Fibroblast of skin of abdomen (primary cell): Measurements from ENCODE around the gene TNFSF13.

Source experiments
- DNase-seq: peaks from one replicate; pipeline ENCODE4 v3.0.0-alpha.2; 2013

Gene TNFSF13

GRCh38 chr17:7552621-7553051, 5.9 kb upstream of the TNFSF13 start:
- DNase-seq, result no peak

GRCh38 chr17:7553356-7553755, 5.2 kb upstream of the TNFSF13 start:
- DNase-seq, result no peak

DNA sequence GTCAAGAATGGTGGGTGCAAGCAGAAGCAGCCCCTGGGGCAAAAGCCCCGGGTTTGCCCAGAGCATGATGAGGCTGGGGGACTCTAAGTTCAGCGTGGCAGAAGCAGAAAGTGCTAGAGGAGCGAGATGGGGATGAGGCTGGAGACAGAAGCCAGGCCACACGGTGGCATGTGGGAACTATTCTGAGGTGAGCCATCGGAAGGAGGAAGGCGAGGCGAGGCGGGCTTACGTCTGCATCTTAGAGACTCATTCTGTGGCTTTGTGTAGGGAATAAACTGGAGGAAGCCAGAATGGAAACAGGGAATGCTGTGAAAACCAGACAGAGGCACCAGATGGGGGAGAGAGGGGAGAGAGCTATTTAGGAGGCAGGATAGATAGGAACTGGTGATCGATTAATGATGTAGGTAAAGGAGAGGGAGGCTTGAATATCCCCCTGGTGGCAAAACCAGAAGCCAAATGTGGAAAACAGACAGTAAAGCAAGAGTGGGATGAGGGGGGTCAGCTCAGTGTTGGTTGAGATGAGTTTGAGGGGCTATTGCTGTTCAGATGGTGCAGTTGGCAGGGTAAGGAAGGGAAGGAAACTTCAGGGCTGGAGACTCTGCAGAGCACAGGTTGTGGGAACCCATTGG, 3.1 kb upstream of the TNFSF13 start:
- no peak for DNase-seq

- DNase-seq, result no peak
Observed at GRCh38 chr17:7556627-7557026, 1.9 kb upstream of the TNFSF13 start.

DNA sequence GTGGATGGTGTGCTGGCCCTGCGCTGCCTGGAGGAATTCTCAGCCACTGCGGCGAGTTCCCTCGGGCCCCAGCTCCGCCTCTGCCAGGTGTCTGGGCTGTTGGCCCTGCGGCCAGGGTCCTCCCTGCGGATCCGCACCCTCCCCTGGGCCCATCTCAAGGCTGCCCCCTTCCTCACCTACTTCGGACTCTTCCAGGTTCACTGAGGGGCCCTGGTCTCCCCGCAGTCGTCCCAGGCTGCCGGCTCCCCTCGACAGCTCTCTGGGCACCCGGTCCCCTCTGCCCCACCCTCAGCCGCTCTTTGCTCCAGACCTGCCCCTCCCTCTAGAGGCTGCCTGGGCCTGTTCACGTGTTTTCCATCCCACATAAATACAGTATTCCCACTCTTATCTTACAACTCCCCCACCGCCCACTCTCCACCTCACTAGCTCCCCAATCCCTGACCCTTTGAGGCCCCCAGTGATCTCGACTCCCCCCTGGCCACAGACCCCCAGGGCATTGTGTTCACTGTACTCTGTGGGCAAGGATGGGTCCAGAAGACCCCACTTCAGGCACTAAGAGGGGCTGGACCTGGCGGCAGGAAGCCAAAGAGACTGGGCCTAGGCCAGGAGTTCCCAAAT, 1.3 kb upstream of the TNFSF13 start:
- no peak for DNase-seq

- no peak for DNase-seq
Observed at GRCh38 chr17:7557775-7558543, 591 bp upstream of the TNFSF13 start.

DNA sequence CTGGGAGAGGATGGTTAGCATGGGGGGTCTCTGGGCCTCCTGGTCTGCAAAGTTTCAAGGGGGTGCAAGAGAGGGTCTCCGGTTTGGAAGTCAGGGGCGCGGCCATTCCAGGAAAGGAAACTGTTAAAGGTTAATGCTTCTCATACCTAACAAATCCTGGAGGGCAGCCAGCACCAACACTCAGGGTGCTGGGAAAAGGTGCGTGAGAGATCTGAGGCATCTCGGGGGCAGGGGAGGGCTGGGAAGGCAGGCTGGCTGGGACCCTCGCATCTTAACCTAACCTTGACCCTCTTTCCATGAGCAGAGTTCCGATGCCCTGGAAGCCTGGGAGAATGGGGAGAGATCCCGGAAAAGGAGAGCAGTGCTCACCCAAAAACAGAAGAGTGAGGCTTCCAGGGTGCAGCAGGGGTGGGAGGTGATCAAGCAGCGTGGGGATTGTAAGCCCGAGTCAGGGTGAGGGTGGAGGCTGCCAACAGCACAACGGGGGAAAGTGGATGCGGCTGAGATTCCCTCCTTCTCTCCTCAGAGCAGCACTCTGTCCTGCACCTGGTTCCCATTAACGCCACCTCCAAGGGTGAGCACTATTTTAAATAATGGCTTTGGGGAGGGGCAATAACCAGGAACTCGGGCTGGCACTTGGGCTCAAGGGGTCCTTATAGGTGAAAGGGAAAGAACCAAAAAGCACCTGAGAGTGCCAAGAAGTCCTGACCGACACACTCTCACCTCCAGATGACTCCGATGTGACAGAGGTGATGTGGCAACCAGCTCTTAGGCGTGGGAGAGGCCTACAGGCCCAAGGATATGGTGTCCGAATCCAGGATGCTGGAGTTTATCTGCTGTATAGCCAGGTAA, 996 bp downstream of the TNFSF13 start:
- no peak for DNase-seq

DNA sequence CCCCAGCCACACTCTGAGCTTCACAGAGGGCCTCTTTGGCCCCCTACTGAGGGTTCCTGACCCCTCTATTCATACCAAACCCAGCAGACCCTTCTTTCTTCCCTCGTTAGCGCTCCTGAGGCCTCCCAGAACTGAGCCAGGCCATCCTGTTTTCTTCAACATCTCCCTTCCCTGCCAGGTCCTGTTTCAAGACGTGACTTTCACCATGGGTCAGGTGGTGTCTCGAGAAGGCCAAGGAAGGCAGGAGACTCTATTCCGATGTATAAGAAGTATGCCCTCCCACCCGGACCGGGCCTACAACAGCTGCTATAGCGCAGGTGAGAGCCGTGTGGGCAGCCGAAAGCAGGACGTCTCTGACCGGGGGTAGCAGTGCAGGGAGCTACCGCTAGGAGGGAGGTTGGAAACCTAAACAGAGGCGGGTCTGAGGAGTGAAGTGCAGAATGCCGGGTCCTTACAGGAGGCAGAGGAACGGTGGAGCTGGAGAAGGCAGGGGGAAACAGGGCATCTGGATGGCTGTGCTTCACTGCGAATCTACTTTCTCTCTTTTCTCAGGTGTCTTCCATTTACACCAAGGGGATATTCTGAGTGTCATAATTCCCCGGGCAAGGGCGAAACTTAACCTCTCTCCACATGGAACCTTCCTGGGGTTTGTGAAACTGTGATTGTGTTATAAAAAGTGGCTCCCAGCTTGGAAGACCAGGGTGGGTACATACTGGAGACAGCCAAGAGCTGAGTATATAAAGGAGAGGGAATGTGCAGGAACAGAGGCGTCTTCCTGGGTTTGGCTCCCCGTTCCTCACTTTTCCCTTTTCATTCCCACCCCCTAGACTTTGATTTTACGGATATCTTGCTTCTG, 1.9 kb downstream of the TNFSF13 start:
- DNase-seq, result peak; percentile 53

DNA sequence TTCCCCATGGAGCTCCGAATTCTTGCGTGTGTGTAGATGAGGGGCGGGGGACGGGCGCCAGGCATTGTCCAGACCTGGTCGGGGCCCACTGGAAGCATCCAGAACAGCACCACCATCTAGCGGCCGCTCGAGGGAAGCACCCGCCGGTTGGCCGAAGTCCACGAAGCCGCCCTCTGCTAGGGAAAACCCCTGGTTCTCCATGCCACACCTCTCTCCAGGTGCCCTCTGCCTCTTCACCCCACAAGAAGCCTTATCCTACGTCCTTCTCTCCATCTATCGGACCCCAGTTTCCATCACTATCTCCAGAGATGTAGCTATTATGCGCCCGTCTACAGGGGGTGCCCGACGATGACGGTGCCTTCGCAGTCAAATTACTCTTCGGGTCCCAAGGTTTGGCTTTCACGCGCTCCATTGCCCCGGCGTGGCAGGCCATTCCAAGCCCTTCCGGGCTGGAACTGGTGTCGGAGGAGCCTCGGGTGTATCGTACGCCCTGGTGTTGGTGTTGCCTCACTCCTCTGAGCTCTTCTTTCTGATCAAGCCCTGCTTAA, 2.6 kb downstream of the TNFSF13 start:
- peak; percentile 81 for DNase-seq

GRCh38 chr17:7561589-7562207, 3.1 kb downstream of the TNFSF13 start, which contains the start of gene SENP3:
TSS of gene SENP3 (plus strand) at chr17:7561919. CDS start at chr17:7563077, 1,158 bp downstream.
- DNase-seq, result peak; percentile 91

GRCh38 chr17:7562208-7562605, 3.7 kb downstream of the TNFSF13 start:
- DNase-seq, result no peak

- DNase-seq, result no peak
Observed at GRCh38 chr17:7563115-7563869, 4.7 kb downstream of the TNFSF13 start.

- no peak for DNase-seq
Observed at GRCh38 chr17:7569571-7569970, 11.0 kb downstream of the TNFSF13 start.

- DNase-seq, result no peak
Observed at GRCh38 chr17:7570351-7570750, 11.8 kb downstream of the TNFSF13 start.

DNA sequence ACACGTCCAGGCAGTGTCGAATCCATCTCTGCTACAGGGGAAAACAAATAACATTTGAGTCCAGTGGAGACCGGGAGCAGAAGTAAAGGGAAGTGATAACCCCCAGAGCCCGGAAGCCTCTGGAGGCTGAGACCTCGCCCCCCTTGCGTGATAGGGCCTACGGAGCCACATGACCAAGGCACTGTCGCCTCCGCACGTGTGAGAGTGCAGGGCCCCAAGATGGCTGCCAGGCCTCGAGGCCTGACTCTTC, 13.7 kb downstream of the TNFSF13 start:
- DNase-seq, result no peak

DNA sequence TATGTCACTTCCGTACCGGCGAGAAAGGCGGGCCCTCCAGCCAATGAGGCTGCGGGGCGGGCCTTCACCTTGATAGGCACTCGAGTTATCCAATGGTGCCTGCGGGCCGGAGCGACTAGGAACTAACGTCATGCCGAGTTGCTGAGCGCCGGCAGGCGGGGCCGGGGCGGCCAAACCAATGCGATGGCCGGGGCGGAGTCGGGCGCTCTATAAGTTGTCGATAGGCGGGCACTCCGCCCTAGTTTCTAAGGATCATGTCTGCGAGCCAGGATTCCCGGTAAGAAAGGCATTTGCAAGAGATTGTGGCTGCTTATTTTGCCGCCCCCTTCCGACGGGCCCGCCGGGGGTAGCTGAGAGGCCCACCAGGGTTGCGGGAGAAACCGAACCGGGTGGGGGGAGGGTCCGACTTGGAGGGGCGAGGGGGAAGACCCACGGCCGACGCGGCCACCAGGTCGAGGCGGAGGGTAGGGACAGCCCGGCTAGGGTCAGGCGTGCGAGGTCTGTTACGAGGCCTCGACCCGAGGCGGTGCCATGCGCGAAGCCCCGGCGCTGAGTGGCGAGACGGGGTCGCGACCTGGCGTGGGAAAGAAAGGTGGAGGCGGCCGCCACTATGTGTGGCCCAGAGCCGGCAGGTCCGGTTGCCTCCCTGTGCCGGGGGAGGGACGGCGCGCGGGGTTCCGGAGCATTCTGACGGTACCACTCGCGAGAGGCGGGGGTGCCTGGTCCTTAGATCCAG, 14.2 kb downstream of the TNFSF13 start:
- DNase-seq, result peak; percentile 100

GRCh38 chr17:7573324-7574080, 15.0 kb downstream of the TNFSF13 start:
- DNase-seq, result peak; percentile 94

DNA sequence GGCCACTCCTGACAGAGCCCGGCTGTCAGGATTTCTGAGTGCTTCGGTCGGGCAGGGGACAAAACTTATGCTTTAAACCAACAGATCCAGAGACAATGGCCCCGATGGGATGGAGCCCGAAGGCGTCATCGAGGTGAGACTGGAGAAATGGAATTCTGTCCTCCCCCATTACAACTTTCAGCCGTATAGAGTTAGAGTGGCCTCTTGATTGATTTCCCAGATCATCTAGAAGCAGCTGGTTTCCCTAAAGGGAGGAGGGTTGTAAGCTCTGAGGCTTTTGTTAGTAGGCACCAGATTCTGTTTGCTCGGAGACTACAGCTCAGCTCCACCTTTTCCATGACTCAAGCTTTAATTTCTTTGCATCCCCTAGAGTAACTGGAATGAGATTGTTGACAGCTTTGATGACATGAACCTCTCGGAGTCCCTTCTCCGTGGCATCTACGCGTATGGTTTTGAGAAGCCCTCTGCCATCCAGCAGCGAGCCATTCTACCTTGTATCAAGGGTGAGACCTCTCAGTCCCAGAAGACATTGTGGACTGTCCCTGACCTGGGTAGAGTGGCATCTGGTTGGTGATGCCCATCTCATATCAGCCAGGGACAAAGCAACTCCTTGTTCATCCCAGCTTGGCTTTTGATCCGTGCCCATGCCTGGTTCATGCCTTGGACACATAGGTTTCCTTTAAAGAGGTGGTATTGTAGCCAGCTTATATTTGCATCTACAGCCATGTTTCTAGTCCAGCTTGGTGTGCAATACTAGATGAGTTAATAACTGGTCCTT, 15.8 kb downstream of the TNFSF13 start:
- no peak for DNase-seq
